ENCODE data around the gene ZNF462.

DNA sequence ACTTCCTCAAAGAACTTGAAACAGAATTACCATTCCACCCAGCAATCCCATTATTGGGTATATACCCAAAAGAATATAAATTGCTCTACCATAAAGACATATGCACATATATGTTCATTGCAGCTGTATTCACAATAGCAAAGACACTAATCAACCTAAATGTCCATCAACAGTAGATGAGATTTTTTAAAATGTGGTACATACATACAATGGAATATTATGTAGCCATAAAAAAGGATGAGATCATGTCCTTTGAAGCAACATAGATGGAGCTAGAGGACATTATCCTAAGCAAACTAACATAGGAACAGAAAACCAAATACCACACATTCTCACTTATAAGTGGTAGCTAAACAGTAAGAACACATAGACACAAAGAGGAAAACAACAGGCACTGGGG is 28.1 kb upstream of the ZNF462 start:
- TF ChIP-seq ZNF274 (IDR thresholded peaks at IDR 0.05; ENCODE audit: low read depth, low read length) (no peak), YY1 (IDR thresholded peaks at IDR 0.05; ENCODE audit: insufficient read depth, insufficient read length) (no peak)
